Prostate gland (tissue), 2 donors: ENCODE data around the gene GRAMD1B. TPM values are rescaled to one million over a fixed set of nuclear protein-coding genes. Genes with fewer than 3 reads are reported as not detected.

Experiments
- DNase-seq: peaks from one replicate; pipeline ENCODE4 v3.0.0-alpha.2; 2019; ENCODE audit warnings: low spot score
- H3K27ac ChIP-seq, 2 donors: fragments of 200-600 bp; sonication (generic); 2 replicates each; pipeline ENCODE4 v1.5.1; 2017 to 2019
- H3K27me3 ChIP-seq: fragments of 200-600 bp; sonication (generic); replicated peaks from 2 replicates; pipeline ENCODE4 v1.5.1; 2019; ENCODE audit not compliant: insufficient read depth
- H3K36me3 ChIP-seq, 2 donors: fragments of 200-600 bp; sonication (generic); 1 replicate in 1 of 2; 2 replicates in 1 of 2; pipeline versions ENCODE4 v1.5.1 to v1.8.1; 2017 to 2019
- H3K4me1 ChIP-seq: fragments of 200-600 bp; sonication (generic); replicated peaks from 2 replicates; pipeline ENCODE4 v1.5.1; 2019
- H3K4me3 ChIP-seq, 2 donors: fragments of 200-600 bp; sonication (generic); 2 replicates each; pipeline ENCODE4 v1.5.1; 2017 to 2019
- H3K9me3 ChIP-seq: fragments of 200-600 bp; sonication (generic); 2 replicates; pipeline ENCODE4 v1.5.1; 2017
- POLR2A ChIP-seq: fragments of 450-650 bp; IDR thresholded peaks from one replicate; pipeline ENCODE4 v1.6.1; 2016; ENCODE audit warnings: antibody characterized with exemption, mild to moderate bottlenecking
- POLR2AphosphoS5 ChIP-seq: sonication (generic); formaldehyde crosslinking; IDR thresholded peaks from one replicate; pipeline ENCODE4 v1.6.1; 2017; ENCODE audit warnings: antibody characterized with exemption
- whole genome bisulfite sequencing: methylation state at CpG from one replicate; pipeline ENCODE4 v1.1.5; 2018; 5-methylcytosine and 5-hydroxymethylcytosine counted together
- intact Hi-C: fragments of 100-400 bp; cut with DNase I; formaldehyde crosslinking; loops from one replicate; pipeline ENCODE4 v1.14.2; 2022
- total RNA-seq, 2 donors: library from RNA; depleted of rRNA; stranded (reverse); fragments of >200 nt; gene quantifications; one replicate each; pipeline ENCODE4 v1.1.0, GENCODE V29; 2016
- TF ChIP-seq, protein P1 (sequence below), 4 experiments: fragments of 200-600 bp in 2 of 4; fragments of 450-650 bp in 2 of 4; sonication (generic) in 2 of 4; IDR thresholded peaks; 1 replicate in 3 of 4; 2 replicates in 1 of 4; pipeline ENCODE4 v1.5.1; 2016 to 2019; ENCODE audit warnings: antibody characterized with exemption in 4 of 4, mild to moderate bottlenecking in 2 of 4, moderate library complexity in 2 of 4

The GRAMD1B gene
- total RNA-seq, 2 donors from 2014 or later, result 4.5 to 27.2 TPM

DNA sequence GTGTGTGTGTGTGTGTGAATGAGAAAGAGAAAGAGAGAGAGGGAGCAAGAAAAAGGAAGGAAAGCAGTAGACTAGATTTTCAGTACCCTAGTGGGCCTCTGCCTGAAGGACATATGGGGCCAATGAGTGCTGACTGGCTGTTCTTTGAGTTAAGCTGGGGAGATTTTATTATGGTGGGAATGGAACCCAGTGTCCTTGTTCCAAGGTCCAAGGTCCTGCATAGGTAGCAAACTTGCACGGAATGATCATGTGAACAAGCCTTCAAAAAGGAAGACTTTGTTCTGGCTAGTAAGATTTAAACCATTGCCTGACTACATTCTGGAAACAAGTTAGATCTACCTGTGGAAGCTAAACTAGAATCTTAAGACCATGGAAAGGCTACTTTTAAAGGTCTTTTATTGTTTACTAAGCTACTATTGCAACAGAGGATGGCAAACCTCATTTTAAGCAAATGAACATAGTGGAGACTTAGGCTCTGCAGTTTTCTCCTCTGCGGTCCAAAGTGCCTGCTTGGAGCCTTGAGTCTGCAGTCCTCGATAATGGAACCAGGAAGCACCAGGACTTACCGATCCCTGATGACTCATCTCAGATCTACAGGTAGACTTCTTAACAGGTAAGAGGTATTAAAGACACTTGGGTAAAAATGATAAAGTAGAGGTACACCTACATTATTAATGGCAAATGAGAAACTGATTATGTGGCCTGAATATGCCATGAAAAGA is 10.2 kb upstream of the GRAMD1B start:
- 83% methylated on average over 4 of the region's 4 CpGs for WGBS
- no peak for DNase-seq

DNA sequence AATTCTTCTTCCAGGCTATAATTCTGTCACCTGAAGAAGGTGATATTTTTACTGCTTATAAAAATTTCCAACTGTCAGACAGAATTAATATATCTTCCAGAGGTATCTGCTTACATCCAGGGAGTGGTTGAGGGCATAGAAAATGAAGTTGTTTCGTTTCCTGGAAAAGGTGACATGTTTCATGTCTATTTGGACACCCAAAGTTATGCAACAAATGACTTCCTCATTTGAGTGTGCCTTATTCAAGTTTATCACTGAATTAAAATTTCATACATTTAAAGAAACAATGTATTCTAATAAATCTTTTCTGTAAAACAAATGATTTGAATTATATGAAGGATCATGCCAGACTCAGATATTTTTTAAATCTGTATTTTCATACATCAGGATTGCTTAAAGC is 8.5 kb upstream of the GRAMD1B start:
- intact Hi-C loops, result no loop called here
- TF ChIP-seq, protein P1, sequence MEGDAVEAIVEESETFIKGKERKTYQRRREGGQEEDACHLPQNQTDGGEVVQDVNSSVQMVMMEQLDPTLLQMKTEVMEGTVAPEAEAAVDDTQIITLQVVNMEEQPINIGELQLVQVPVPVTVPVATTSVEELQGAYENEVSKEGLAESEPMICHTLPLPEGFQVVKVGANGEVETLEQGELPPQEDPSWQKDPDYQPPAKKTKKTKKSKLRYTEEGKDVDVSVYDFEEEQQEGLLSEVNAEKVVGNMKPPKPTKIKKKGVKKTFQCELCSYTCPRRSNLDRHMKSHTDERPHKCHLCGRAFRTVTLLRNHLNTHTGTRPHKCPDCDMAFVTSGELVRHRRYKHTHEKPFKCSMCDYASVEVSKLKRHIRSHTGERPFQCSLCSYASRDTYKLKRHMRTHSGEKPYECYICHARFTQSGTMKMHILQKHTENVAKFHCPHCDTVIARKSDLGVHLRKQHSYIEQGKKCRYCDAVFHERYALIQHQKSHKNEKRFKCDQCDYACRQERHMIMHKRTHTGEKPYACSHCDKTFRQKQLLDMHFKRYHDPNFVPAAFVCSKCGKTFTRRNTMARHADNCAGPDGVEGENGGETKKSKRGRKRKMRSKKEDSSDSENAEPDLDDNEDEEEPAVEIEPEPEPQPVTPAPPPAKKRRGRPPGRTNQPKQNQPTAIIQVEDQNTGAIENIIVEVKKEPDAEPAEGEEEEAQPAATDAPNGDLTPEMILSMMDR (IDR thresholded peaks at IDR 0.05), result no peak
- TF ChIP-seq POLR2A (no peak), POLR2AphosphoS5 (no peak)

More for the DNA sequence above, 10.2 kb upstream of the GRAMD1B start:
- Histone ChIP-seq H3K9me3 (no peaks in the 10 kb centered on the region), H3K27me3 (no peaks in the 10 kb centered on the region), H3K4me3 (no peak overlapping the region), H3K27ac (no peak overlapping the region), H3K4me1 (no peaks in the 10 kb centered on the region), H3K36me3 (no peaks in the 10 kb centered on the region)
- TF ChIP-seq POLR2AphosphoS5, result no peak
- no peak for TF ChIP-seq POLR2A
- TF ChIP-seq, protein P1 (IDR thresholded peaks at IDR 0.05), result no peak
- intact Hi-C loops, result no loop called here

DNA sequence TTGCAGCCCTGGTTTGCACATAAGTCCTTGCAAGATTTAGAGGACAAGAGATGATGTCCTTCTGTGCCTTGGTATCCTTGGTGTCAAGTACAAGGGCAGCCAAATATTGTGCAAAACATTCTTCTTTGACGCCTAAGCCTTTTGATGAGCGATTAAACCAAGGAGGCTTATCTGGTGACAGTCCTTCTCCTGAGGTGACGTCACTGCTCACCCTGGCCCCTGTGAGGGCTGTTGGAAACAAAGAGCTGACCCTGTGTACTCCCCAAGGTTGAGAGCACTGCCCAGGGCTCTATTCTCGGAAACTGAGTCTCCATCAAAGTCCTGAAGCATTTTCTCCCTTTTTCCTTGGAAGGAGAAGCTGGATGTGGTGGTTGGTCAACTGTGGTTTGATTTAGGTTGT is 4.7 kb upstream of the GRAMD1B start:
- intact Hi-C loops, result no loop called here
- TF ChIP-seq, protein P1 (IDR thresholded peaks at IDR 0.05), result no peak
- Histone ChIP-seq H3K4me1 (no peaks in the 10 kb centered on the region), H3K27ac (no peak overlapping the region), H3K9me3 (no peaks in the 10 kb centered on the region), H3K4me3 (no peak overlapping the region), H3K36me3 (no peaks in the 10 kb centered on the region), H3K27me3 (peaks cover 2% of the 10 kb centered on the region)
- DNase-seq, result no peak
- 87% methylated on average over 4 of the region's 4 CpGs for WGBS

More for the DNA sequence above, 8.5 kb upstream of the GRAMD1B start:
- WGBS, result 47% methylated on average over 1 of the region's 1 CpG
- H3K4me3 ChIP-seq, result no peak overlapping the region
- no peak overlapping the region for H3K27ac ChIP-seq
- no peaks in the 10 kb centered on the region for H3K36me3 ChIP-seq
- no peaks in the 10 kb centered on the region for H3K9me3 ChIP-seq
- DNase-seq, result no peak
- no peaks in the 10 kb centered on the region for H3K4me1 ChIP-seq
- H3K27me3 ChIP-seq, result peaks cover 2% of the 10 kb centered on the region

DNA sequence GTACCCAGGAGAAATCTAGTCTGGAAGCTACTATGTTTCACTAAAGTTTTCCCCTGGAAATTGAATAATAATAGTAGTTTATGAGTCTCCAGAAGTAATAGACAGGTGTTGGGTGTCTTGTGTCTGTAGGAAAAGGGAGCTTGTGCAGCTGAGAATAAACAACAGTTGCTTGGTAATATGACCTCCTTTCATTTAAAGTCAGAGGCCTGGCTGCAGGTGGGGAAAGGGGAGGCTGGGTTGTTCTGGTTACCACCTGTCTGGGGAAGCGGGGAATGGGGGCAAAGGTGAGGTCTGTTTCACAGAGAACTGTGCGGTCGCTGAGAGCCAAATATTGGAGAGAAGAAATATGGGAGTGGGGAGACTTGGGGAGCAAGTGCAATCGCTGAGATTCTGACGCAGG is 3.3 kb upstream of the GRAMD1B start:
- TF ChIP-seq POLR2A, result no peak
- TF ChIP-seq POLR2AphosphoS5, result no peak
- TF ChIP-seq, protein P1 (IDR thresholded peaks at IDR 0.05), result no peak
- no peak for DNase-seq
- Histone ChIP-seq H3K27me3 (peaks cover 2% of the 10 kb centered on the region), H3K9me3 (no peaks in the 10 kb centered on the region), H3K4me1 (no peaks in the 10 kb centered on the region), H3K36me3 (no peaks in the 10 kb centered on the region), H3K4me3 (no peak overlapping the region), H3K27ac (no peak overlapping the region)
- 91% methylated on average over 5 of the region's 5 CpGs for WGBS
- intact Hi-C loops, result no loop called here

DNA sequence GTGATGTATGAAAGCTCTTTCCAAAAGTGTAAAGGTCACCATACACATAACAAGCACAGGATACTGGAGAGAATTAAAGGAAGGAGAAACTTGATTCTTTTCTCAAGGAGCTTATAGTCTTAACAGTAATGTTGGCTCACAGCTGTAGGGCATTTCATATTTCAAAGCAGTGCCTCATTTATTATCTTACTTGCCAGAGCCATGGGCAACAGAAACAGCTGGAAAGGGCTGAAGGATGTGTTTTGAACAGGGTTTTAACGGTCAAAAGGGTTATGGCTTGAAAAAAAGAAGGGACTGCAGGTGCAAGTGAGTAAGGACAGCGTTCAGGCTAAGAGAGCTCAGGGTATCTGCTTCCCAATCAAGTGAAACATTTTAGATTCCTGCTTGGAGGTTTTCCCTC is 2.7 kb upstream of the GRAMD1B start:
- Histone ChIP-seq H3K9me3 (no peaks in the 10 kb centered on the region), H3K4me3 (no peak overlapping the region), H3K27ac (no peak overlapping the region), H3K27me3 (peaks cover 2% of the 10 kb centered on the region), H3K4me1 (no peaks in the 10 kb centered on the region), H3K36me3 (no peaks in the 10 kb centered on the region)
- TF ChIP-seq POLR2AphosphoS5, result no peak
- TF ChIP-seq POLR2A, result no peak
- TF ChIP-seq, protein P1 (IDR thresholded peaks at IDR 0.05), result no peak
- 71% methylated on average over 2 of the region's 2 CpGs for WGBS
- DNase-seq, result no peak
- intact Hi-C loops, result no loop called here
